GM10266 (cell line): ENCODE results near the gene CD72.
A peak's percentile ranks its signal among the peaks of the same experiment; 100 is the strongest.
"Not testable (repeated sequence)": the region's sequence is repeated elsewhere in the genome, so short reads cannot be mapped to it uniquely, and the experiment has no call there.

ENCODE experiments used
- DNase-seq: peaks from one replicate; pipeline ENCODE4 v3.0.0; 2012; ENCODE audit errors: extremely low spot score
- CTCF ChIP-seq: IDR thresholded peaks from 2 replicates; pipeline ENCODE4 v1.5.1; 2012; ENCODE audit warnings: mild to moderate bottlenecking, low read depth; ENCODE audit not compliant: control insufficient read depth, insufficient read depth; ENCODE audit errors: missing control alignments

CD72 gene

GRCh38 chr9:35604578-35605350 lies 13.4 kb downstream of the CD72 start, which contains the start of gene TESK1:
Gene TESK1, plus strand, starts transcription at chr9:35605262. Its CDS starts 358 bp downstream, at chr9:35605620.
- TF ChIP-seq CTCF = no peak
- DNase-seq = peak; percentile 95

- peak; percentile 98 for DNase-seq
- TF ChIP-seq CTCF = peak; percentile 96
Observed at GRCh38 chr9:35603986-35604577, 14.1 kb downstream of the CD72 start.

GRCh38 chr9:35603506-35603985 lies 14.7 kb downstream of the CD72 start:
- DNase-seq = no peak
- no peak for TF ChIP-seq CTCF

GRCh38 chr9:35599763-35600604 lies 18.2 kb downstream of the CD72 start:
- DNase-seq = no peak
- TF ChIP-seq CTCF = no peak

- DNase-seq = no peak
- TF ChIP-seq CTCF = no peak
Observed at GRCh38 chr9:35598866-35599590, 19.2 kb downstream of the CD72 start.

GRCh38 chr9:35596907-35597306 lies 21.3 kb downstream of the CD72 start:
- not testable (repeated sequence) for DNase-seq

GRCh38 chr9:35594471-35594870 lies 23.7 kb downstream of the CD72 start:
- DNase-seq = no peak
- TF ChIP-seq CTCF = no peak
